Activated naive CD8-positive, alpha-beta T cell treated with anti-CD3 and anti-CD28 coated beads, Interleukin-2, amount 10 ng/mL, durations not matched to agents 7 days and 5 days (primary cell): ENCODE results near the gene SARNP. TPM values are rescaled to one million over a fixed set of nuclear protein-coding genes. Genes with fewer than 3 reads are reported as not detected.
"Not testable (repeated sequence)": the region's sequence is repeated elsewhere in the genome, so short reads cannot be mapped to it uniquely, and the experiment has no call there.

ENCODE experiments used
- ATAC-seq: fragments of 150-1000 bp; cut with Tn5 transposase; one replicate; pipeline ENCODE4 v1.10.0; 2021; ENCODE audit warnings: low read depth, moderate library complexity
- POLR2A ChIA-PET: fragments of 350-600 bp; sonication (Branson Sonifier 250); formaldehyde crosslinking; loops from one replicate; lab custom pipeline; 2021; ENCODE audit warnings: antibody characterized with exemption; lab: Charles Lee
- DNase-seq: peaks from one replicate; pipeline ENCODE4 v3.0.0; 2021
- H3K27ac Mint-ChIP-seq: one replicate; pipeline ENCODE4 v1.8.0; 2022; ENCODE audit warnings: mild to moderate bottlenecking, mixed read lengths
- H3K27me3 Mint-ChIP-seq: one replicate; pipeline ENCODE4 v1.8.0; 2022; ENCODE audit warnings: mild to moderate bottlenecking, moderate library complexity, mixed read lengths
- H3K36me3 Mint-ChIP-seq: one replicate; pipeline ENCODE4 v1.8.0; 2021; ENCODE audit warnings: mild to moderate bottlenecking, mixed read lengths
- H3K4me1 Mint-ChIP-seq: one replicate; pipeline ENCODE4 v1.8.0; 2021; ENCODE audit warnings: mixed read lengths
- H3K4me3 Mint-ChIP-seq: one replicate; pipeline ENCODE4 v1.8.0; 2022; ENCODE audit warnings: mild to moderate bottlenecking, moderate library complexity, mixed read lengths
- H3K9me3 Mint-ChIP-seq: one replicate; pipeline ENCODE4 v1.8.0; 2021; ENCODE audit warnings: mixed read lengths
- total RNA-seq, 2 experiments: library from RNA; stranded (reverse); gene quantifications; one replicate each; pipeline ENCODE4 v1.2.3, GENCODE V29; 2021

The SARNP gene, protein sequence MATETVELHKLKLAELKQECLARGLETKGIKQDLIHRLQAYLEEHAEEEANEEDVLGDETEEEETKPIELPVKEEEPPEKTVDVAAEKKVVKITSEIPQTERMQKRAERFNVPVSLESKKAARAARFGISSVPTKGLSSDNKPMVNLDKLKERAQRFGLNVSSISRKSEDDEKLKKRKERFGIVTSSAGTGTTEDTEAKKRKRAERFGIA
- total RNA-seq = 10 to 100 TPM; 80.6 to 82.4 TPM

DNA sequence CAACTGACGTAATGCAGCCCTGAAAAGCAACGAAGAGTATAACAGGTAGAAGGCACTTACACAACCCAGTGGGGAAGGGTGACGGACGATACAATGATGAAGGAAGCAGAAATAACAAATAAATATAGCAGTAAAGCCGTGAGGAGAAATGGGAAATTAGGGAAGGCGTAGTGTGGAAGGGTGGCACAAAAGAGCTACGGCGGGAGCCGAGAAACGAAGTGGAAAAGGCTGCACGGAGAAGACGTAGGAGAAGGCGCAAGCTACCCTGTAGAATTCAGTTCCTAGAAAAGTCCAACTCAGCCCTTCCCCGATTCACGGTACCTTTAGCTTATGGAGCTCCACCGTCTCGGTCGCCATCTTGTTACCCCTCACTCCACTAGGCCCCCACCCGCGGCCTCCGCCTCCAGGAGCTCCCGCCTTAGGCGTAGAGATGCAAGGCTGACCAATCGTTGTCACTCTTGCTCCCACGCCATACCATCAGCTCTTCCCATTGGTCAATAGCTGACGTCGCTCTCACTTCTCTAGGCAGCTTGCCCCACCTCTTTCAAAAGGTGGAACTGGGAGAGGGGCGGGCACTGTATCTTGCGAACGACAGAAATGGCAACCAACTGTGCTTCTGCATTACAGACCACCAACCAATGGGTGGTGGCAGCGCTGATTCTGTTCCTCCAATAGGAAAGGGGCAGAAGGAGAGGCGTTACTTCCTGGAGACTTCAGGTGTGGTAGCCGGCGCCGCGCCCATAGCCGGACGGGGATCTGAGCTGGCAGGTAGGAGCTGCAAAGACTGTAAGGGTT is at the start of gene SARNP, which contains the start of gene ORMDL2:
Gene SARNP, minus strand, starts transcription at position 380 of the 795 bp plus-strand sequence. Its CDS starts 23 bp downstream, at position 357.
Gene ORMDL2, plus strand, starts transcription at position 697 of the 795 bp plus-strand sequence. CDS start 959 bp downstream, outside the sequence.
- no peaks in the 10 kb centered on the region for H3K9me3 Mint-ChIP-seq
- H3K4me1 Mint-ChIP-seq = peaks cover 35% of the 10 kb centered on the region

DNA sequence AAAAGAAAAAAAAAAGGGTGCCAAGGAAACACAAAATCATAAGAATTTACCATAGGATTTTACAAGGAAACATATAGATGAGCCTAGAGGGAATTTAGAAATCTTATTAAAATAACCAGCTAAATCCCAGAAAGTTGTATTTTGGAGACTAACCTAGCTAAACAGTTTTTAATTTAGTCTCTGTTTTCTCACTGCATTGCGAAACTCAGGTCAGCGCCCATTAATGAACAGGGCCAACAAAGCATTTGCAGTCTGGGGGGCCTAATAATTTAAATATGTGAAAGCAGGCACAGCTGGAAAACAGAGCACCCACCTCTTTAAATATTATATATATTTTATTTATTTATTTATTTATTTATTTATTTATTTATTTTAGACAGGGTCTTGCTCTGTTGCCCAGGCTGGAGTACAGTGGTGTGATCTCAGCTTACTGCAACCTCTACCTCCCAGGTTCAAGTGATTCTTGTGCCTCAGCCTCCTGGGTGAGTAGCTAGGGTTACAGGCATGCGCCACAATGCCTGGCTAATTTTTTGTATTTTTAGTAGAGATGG is 49.0 kb upstream of the SARNP start:
- not testable (repeated sequence) for H3K27ac Mint-ChIP-seq, H3K4me3 Mint-ChIP-seq, H3K36me3 Mint-ChIP-seq, H3K9me3 Mint-ChIP-seq, DNase-seq, H3K4me1 Mint-ChIP-seq, H3K27me3 Mint-ChIP-seq, ATAC-seq
- POLR2A ChIA-PET = interaction anchor here (0.6 kb wide), 1 partner anchor 1717 kb away, joined by 3 read pairs; no protein-coding TSS in a partner anchor

More for the DNA sequence above, at the start of gene SARNP, which contains the start of gene ORMDL2:
- Mint-ChIP-seq H3K27me3 (no peaks in the 10 kb centered on the region), H3K36me3 (peaks cover 15% of the 10 kb centered on the region), H3K4me3 (no peak within 1 kb of the TSS), H3K27ac (no peak within 1 kb of the TSS)
- POLR2A ChIA-PET = interaction anchor here (0.7 to 3.4 kb wide), 26 partner anchors 9 to 299 kb away, joined by 3 to 62 read pairs (median 6); partner anchors contain the start of genes BLOC1S1, CD63, DGKA and DNAJC14
- ATAC-seq (peak; percentile 96), DNase-seq (peak; percentile 88)

DNA sequence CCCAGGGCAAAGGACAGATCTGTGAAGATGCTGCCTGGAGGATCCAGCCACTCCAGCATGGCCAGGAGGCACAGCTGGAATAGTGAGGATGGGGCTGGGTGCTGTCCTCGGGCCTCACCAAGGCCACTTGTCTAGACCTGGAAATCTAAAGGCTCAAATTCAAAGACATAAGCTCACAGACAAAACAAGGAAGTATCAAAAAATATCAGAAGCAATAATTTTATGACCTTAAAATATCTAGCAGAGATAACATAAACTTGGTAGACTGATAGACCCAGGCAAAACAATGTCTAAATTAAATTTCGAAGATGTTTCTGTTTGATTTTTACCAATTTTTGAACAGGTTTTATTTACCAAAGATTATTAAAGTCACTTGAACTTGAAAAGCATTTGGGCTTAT is 47.8 kb upstream of the SARNP start:
- Mint-ChIP-seq H3K4me1 (no peaks in the 10 kb centered on the region), H3K27ac (no peak overlapping the region), H3K27me3 (no peaks in the 10 kb centered on the region), H3K4me3 (no peak overlapping the region), H3K9me3 (peaks cover 5% of the 10 kb centered on the region), H3K36me3 (no peaks in the 10 kb centered on the region)
- POLR2A ChIA-PET = no interaction called here
- ATAC-seq (no peak), DNase-seq (no peak)

DNA sequence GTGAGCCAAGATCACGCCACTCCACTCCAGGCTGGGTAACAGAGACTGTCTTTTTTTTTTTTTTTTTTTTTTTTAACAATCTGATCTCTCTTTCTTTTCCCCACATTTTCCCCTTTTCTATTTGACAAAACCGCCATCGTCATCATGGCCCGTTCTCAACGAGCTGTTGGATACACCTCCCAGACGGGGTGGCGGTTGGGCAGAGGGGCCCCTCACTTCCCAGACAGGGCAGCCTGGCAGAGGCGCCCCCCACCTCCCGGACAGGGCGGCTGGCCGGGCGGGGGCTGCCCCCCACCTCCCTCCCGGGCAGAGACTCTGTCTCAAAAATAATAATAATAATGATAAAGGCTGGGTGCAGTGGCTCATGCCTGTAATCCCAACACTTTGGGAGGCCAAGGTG is 45.4 kb upstream of the SARNP start:
- not testable (repeated sequence) for H3K4me1 Mint-ChIP-seq, H3K27ac Mint-ChIP-seq, H3K9me3 Mint-ChIP-seq, H3K4me3 Mint-ChIP-seq, H3K27me3 Mint-ChIP-seq, H3K36me3 Mint-ChIP-seq, ATAC-seq, DNase-seq
- POLR2A ChIA-PET = interaction anchor here (0.6 to 0.7 kb wide), 2 partner anchors 94 to 753 kb away, joined by 4 to 8 read pairs; no protein-coding TSS in a partner anchor

DNA sequence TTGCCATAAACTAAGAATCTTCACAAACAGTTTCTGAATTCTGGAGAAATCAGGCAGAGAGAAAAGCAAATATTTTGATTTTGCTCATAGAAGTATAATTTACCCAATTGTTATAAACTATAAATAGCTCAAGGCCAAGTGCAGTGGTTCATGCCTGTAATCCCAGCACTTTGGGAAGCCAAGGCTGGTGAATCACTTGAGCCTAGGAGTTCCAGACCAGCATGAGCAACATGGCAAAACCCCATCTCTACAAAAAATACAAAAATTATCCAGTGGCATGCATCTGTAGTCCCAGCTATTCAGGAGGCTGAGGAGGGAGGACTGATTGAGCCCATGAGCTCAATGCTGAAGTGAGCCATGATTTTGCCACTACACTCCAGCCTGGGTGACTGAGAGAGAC is 44.8 kb upstream of the SARNP start:
- H3K9me3 Mint-ChIP-seq = peaks cover 3% of the 10 kb centered on the region
- no peak overlapping the region for H3K4me3 Mint-ChIP-seq
- H3K27ac Mint-ChIP-seq = no peak overlapping the region
- H3K36me3 Mint-ChIP-seq = no peaks in the 10 kb centered on the region
- POLR2A ChIA-PET = no interaction called here
- ATAC-seq (no peak), DNase-seq (no peak)
- H3K27me3 Mint-ChIP-seq = peaks cover 6% of the 10 kb centered on the region
- H3K4me1 Mint-ChIP-seq = no peaks in the 10 kb centered on the region

DNA sequence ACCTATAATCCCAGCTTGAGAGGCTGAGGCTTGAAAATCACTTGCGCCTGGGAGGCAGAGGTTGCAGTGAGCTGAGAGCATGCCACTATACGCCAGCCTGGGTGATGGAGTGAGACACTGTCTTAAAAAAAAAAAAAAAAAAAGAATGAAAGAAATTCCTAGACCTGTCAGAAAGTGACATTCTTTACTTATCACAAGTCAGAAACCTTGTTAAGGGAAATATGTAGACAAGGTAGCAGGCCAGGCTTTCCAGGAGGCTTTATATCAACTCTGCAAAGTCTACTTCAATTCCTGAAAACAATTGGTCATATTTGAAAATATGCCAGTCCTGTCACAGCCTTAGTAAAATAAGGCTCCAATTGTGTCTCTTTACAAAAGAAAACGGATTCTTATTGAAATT is 44.3 kb upstream of the SARNP start:
- Mint-ChIP-seq H3K27ac (no peak overlapping the region), H3K27me3 (peaks cover 6% of the 10 kb centered on the region), H3K4me1 (no peaks in the 10 kb centered on the region), H3K4me3 (no peak overlapping the region), H3K9me3 (peaks cover 3% of the 10 kb centered on the region), H3K36me3 (no peaks in the 10 kb centered on the region)
- POLR2A ChIA-PET = interaction anchor here (0.7 kb wide), 1 partner anchor 81 kb away, joined by 3 read pairs; no protein-coding TSS in a partner anchor
- DNase-seq (no peak), ATAC-seq (no peak)

DNA sequence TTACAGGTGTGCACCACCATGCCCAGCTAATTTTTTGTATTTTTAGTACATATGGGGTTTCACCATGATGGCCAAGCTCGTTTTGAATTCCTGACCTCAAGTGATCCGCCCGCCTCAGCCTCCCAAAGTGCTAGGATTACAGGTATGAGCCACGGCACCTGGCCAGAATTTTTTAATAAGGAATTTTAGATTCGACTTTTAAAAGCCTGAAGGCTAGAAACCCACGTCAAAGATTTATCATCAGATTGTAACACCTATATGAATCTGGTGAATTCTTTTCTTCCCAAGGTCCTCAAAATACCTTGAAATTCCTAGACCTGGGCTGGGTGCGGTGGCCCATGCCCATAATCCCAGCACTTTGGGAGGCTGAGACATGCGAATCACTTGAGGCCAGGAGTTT is 43.9 kb upstream of the SARNP start:
- H3K9me3 Mint-ChIP-seq = peaks cover 3% of the 10 kb centered on the region
- POLR2A ChIA-PET = interaction anchor here (0.7 kb wide), 1 partner anchor 81 kb away, joined by 3 read pairs; no protein-coding TSS in a partner anchor

DNA sequence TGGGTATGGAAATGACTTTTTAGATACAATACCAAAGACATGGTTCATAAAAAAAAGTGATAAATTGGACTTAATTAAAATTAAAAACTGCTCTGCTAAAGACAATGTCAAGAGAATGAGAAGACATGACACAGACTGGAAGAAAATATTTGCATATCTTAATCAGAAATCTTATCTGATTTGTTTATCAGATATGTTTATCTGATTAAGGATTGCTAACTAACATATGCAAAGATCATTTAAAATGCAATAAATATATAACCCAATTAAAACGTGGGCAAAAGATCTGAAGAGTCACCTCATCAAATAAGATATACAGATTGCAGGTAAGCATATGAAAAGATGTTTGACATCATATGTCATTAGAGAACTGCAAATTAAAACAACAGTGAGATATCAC is 35.2 kb upstream of the SARNP start:
- peaks cover 5% of the 10 kb centered on the region for H3K4me1 Mint-ChIP-seq
- ATAC-seq (no peak), DNase-seq (no peak)
- H3K36me3 Mint-ChIP-seq = no peaks in the 10 kb centered on the region
- POLR2A ChIA-PET = no interaction called here
- no peak overlapping the region for H3K4me3 Mint-ChIP-seq
- H3K27me3 Mint-ChIP-seq = peaks cover 20% of the 10 kb centered on the region
- no peaks in the 10 kb centered on the region for H3K9me3 Mint-ChIP-seq
- H3K27ac Mint-ChIP-seq = no peak overlapping the region

More for the DNA sequence above, 43.9 kb upstream of the SARNP start:
- no peak overlapping the region for H3K4me3 Mint-ChIP-seq
- DNase-seq (no peak), ATAC-seq (no peak)
- H3K27me3 Mint-ChIP-seq = peaks cover 6% of the 10 kb centered on the region
- H3K27ac Mint-ChIP-seq = no peak overlapping the region
- H3K36me3 Mint-ChIP-seq = no peaks in the 10 kb centered on the region
- no peaks in the 10 kb centered on the region for H3K4me1 Mint-ChIP-seq

DNA sequence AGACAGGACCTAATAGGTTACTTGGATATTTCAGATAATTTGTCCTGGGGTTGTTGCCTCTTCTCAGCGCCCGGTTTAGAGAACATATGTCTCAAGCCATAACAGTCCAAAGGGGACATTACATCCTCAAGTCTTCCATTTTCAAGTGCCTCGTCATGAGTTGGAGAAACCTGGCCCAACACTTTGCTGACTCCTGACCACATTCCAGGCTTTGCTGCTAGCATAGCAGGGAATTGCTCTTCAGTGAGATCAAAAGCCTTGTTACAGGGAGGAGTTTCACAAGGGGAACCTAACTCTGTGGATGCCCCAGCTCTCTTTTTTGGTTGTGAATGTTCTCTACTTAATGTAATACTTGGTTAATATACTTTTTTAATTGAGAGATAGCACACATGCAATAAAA is 33.4 kb upstream of the SARNP start:
- DNase-seq = no peak
- Mint-ChIP-seq H3K4me1 (peaks cover 9% of the 10 kb centered on the region), H3K27me3 (peaks cover 19% of the 10 kb centered on the region), H3K4me3 (no peak overlapping the region), H3K9me3 (no peaks in the 10 kb centered on the region), H3K36me3 (no peaks in the 10 kb centered on the region), H3K27ac (no peak overlapping the region)
- no peak for ATAC-seq
- POLR2A ChIA-PET = no interaction called here

DNA sequence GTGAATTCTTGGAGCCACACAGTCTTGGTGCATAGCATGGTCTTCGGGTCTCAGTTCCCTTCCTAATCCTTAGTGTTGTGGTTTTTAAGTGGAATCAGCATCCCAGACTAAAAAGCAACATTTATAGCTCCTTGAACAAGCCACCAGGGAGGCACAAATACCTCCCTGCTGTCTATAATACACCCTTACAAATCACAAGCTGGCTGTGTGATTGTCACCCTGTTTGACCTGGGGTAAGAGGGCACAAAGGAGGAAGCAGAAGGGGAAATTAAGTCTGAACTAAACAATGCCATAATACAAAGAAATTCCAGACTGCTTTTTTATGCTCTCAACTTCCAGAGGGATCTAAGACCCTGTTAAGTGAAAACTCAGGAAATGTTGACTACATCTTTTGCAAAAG is 32.9 kb upstream of the SARNP start:
- no peak for ATAC-seq
- POLR2A ChIA-PET = no interaction called here

DNA sequence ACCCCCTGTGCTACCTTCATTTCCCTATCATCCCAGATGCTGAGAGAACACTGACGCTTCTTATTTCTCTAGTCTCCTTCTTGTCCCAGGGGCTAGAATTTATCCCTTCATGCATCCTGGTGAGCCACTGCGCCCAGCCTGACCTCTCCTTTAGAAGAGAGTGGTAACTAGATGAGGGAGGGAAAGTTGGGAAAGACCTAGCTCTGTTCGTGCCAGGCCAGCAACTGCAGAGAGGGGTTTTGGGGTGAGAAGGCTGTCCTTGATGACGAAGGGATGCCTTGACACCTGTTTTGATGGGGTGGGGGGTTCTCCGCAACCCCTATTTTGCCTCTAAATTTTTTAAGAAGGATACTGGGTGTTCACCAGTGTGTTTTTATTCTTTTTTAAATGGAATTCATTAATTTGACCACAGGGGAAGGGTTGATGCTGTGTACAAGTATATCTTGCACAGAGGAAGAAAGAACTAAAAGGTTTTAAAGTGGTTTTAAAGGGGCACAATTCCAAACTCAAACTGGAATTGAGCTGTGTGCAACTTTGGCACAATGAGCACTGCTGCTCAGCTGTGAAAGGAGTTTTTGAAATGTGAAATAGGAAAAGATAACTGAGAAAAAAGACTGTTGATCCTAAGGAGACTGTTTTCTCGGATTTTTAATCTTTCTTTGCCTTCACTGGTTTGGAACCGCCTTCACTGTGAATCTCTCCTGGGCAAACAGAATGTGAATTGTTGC is 32.3 kb upstream of the SARNP start:
- H3K36me3 Mint-ChIP-seq = no peaks in the 10 kb centered on the region
- H3K4me1 Mint-ChIP-seq = peaks cover 9% of the 10 kb centered on the region
- peaks cover 19% of the 10 kb centered on the region for H3K27me3 Mint-ChIP-seq
- H3K27ac Mint-ChIP-seq = no peak overlapping the region
- POLR2A ChIA-PET = no interaction called here
- no peak overlapping the region for H3K4me3 Mint-ChIP-seq
- H3K9me3 Mint-ChIP-seq = no peaks in the 10 kb centered on the region
- DNase-seq (no peak), ATAC-seq (no peak)

More for the DNA sequence above, 32.9 kb upstream of the SARNP start:
- Mint-ChIP-seq H3K27me3 (peaks cover 19% of the 10 kb centered on the region), H3K36me3 (no peaks in the 10 kb centered on the region), H3K9me3 (no peaks in the 10 kb centered on the region), H3K27ac (no peak overlapping the region), H3K4me1 (peaks cover 9% of the 10 kb centered on the region), H3K4me3 (no peak overlapping the region)
- DNase-seq = no peak

DNA sequence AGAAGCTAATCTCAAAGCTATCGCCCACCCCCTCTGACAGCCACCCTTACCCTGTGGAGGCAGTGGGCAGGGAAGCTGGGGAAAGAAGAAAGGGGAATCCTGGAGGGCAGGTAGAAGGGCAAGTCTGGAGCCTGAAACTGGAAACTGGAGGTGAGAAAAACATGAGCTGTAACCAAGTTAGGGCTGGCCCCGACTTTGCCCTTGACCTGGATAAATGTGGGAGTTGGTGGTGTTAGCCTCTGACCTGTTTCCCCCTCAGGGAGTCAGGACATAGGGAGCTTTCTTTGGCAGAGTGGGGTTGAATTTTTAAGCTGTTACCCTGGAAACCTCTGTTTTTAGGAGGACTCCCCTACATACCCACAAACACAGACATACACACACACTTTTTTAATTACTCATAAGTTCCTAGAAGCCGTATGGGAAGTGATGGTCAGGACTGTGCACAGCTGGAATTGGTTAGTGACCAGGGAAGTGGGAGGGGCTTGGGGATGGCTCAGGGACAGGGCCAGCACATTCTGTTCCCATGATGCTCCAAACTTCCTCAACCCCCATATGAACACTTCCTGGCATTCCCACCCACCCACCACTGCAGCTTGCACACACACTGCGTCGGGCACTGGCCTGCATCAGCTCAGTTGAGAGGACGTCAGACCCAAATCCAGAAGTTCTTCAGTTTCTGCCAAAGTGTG is 30.2 kb upstream of the SARNP start:
- no peak overlapping the region for H3K27ac Mint-ChIP-seq
- no peaks in the 10 kb centered on the region for H3K36me3 Mint-ChIP-seq
- ATAC-seq (no peak), DNase-seq (no peak)
- H3K4me3 Mint-ChIP-seq = no peak overlapping the region
- peaks cover 23% of the 10 kb centered on the region for H3K27me3 Mint-ChIP-seq
- H3K4me1 Mint-ChIP-seq = peaks cover 9% of the 10 kb centered on the region
- no peaks in the 10 kb centered on the region for H3K9me3 Mint-ChIP-seq
- POLR2A ChIA-PET = interaction anchor here (0.6 to 1.3 kb wide), 3 partner anchors 16 to 80 kb away, joined by 3 to 5 read pairs (median 5); partner anchors contain the start of gene PYM1
